Fibroblast of skin of left biceps (primary cell): ENCODE data around the gene POLN.

Source experiments
- DNase-seq, 2 experiments: peaks; one replicate each; pipeline ENCODE4 v3.0.0-alpha.2; 2013; ENCODE audit warnings: low read depth in 2 of 2

The POLN gene

GRCh38 chr4:2116687-2117400, 125.1 kb downstream of the POLN start:
- DNase-seq: no peak

DNA sequence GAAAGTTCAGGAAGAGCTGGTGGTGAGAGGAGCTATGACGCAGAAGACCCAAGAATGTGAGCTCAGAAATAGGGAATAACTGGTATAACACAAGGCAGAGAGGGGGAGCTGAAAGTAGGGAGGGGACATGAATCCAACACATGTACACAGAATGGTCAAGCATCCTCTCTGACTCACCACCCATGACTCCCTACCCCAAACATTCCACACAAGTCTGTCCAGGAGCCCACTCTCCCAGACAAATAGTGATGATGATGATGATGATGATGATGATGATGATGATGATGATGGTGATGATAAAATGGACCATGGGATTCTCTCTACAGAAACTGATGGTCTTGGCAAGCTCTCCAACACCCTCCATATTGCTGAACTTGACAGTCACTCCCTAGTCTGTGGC, 136.4 kb downstream of the POLN start:
- no peak for DNase-seq

- DNase-seq: no peak
Measured at GRCh38 chr4:2104556-2105345, 137.2 kb downstream of the POLN start.

DNA sequence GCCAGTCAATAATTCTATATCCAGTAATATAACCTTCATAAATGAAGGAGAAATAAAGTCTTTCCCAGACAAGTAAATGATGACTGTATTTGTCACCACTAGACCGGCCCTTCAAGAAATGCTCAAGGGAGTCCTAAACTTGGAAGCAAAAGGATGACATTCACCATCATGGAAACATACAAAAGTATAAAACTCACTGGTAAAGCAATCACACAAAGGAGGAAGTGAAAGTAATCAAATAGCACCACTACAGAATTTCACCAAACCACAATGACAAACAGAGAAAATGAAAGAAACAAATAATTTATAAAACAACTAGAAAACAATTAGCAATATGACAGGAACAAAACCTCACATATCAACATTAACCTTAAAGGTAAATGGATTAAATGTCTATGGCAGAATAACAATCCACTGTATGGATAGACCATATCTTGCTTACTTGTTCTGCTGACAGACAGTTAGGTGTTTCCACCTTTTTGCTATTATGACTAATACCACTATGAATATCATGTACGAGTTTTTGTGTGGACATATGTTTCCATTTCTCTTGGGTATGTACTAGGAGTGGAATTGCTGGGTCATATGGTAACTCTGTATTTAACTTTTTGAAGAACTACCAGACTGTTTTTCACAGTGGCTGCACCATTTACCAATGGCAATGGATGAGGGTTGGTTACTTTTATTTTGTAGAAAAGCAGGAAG, 137.9 kb downstream of the POLN start:
- DNase-seq: no peak

- DNase-seq: no peak
Measured at GRCh38 chr4:2103127-2103842, 138.6 kb downstream of the POLN start.

GRCh38 chr4:2102045-2102883, 139.7 kb downstream of the POLN start:
- no peak for DNase-seq

DNA sequence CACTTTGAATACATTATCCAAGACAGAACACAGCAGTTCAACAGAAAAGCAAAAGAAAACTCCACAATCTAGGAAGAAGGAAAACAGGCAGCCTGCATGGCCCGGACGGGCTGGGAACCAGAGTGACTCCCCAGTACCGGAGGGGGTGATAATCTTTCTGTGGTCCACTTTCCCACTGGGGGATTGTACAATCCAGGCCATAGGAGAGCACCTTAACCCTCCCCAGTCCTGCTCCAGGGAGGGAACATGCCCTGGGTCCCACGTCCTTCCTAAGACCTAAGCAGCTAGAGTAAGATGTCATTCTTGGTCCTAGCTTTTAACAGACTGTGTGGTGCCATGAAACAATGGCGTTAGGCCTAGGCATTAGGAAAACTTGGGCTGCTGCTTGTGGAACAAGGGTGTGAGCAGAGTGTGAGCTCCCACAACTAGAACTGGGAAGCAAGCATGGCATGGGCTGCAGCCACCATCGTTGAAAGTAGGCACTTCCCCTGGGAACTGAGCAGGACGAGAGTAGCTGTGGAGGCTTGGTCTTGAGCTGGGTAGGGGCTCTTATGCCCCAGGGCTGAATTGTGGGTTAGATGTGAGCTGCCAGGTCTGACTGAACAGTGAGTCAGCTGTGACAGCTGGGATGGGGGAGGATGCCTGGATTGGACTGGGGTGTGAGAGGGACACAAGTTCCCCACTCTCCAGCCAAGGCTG, 140.4 kb downstream of the POLN start:
- DNase-seq: no peak

- no peak for DNase-seq
Measured at GRCh38 chr4:2096073-2096609, 145.8 kb downstream of the POLN start.

- no peak for DNase-seq
Measured at GRCh38 chr4:2095236-2096072, 146.5 kb downstream of the POLN start.

DNA sequence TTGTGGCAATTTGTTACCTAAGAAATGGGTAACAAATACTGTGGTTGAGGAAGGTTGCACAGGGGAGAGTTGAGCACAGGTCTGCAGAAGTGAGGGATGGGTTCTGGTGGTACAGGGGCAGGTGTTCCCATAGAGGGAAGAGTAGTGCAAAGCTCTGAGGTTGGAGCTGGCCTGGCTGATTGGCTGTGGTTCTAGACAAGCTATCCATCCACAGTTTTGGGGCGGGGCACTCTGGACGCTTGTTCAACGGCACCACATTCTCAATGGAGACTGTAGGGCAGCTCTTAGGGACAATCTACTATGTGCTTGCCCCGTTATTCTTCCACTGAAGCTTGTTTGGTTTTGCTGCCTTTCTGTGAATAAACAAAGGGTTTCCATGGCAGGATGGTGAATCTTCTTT, 147.4 kb downstream of the POLN start:
- DNase-seq: no peak

- no peak for DNase-seq
Measured at GRCh38 chr4:2093265-2093664, 148.7 kb downstream of the POLN start.

- no peak for DNase-seq
Measured at GRCh38 chr4:2092669-2093053, 149.3 kb downstream of the POLN start.

DNA sequence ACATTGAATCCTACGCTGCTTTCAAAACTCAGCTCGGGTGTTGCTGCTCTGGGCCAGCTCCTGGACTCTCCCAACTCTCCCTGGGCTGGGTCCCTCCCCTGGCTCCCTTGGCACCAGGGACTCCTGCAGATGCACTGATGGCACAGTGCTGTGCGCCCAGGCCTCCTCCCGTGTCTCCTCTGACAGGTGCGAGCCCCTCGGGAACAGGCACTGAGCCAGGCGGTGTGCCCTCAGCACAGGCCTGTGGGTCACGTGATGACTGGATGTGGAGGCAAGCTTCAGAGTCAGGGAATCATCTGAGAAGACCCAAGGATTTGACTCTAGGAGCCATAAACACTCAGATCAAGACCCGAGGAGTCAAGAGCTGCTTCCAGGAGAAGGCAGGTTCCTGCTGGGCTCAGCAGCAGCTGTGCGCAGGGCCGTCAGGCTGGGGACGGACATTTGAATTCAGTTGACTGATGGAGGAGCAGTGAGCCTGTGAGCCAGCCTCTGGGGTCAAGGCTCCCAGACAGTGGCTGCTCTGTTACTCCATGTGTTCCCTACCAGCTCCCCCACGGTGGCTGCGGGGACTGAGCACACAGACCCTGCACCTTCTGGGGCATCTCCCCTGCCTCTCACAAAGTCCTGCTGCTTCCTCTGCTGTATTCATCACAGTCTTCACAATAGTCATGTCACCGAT, 149.8 kb downstream of the POLN start:
- no peak for DNase-seq

DNA sequence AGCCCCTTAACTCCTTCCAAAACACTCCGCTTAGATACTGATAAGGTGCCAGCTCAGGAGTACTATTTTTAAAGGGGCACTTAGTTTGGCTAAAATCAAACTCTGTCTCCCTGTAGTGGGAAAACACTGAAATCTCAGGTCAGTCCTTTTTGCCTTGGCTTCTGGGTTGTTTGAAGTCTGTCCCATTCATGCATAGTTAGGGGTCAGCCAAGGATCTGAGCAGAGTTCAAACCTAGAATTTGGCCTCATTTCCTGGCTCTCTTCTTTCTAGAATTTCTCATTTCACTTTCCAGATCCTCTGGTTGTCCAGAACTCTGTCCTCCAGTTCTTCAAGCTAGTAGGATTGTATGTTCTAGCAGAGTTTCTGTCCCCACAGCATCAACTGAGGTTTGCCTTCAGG, 151.3 kb downstream of the POLN start:
- DNase-seq: no peak

DNA sequence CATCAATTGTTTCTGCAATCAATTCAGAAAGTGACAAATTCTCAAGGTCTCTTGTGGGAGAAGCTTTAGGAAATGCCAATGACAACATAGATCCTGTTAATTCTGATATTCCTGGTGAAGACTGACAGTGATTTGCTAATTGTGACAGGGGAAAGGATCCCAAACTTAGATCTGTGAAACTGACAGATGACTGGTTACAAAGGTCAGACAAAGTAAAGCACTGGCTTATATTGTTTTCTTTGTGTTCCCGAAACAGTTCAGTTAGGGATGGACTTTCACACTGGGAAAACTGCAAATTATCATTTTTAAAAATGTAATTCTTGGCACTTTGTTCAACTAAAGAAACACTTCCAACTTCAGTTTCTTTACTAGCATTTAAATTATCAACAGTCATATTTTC, 152.7 kb downstream of the POLN start:
- DNase-seq: no peak

GRCh38 chr4:2087170-2087569, 154.8 kb downstream of the POLN start:
- no peak for DNase-seq

DNA sequence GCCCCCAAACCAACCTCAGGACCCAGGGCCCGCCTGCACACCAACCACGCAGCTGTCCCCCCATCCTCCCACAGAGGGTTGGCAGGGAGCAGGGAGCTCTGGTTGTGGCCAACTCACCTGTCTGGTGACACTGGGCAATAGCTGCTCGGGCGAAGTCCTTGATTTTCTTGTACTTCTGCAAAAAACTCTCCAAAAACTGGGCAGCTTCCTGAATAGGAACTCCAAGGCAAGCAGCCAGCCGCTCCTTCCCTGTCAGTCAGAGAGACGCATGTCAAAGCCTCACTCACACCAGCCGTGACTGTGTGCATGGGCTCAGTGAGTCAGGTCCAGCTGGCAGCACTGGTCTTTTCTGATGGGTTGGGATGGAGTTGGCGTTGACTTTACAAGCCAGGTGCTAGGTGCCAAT, 156.4 kb downstream of the POLN start:
- DNase-seq: no peak

GRCh38 chr4:2084316-2084715, 157.6 kb downstream of the POLN start:
- DNase-seq: no peak

DNA sequence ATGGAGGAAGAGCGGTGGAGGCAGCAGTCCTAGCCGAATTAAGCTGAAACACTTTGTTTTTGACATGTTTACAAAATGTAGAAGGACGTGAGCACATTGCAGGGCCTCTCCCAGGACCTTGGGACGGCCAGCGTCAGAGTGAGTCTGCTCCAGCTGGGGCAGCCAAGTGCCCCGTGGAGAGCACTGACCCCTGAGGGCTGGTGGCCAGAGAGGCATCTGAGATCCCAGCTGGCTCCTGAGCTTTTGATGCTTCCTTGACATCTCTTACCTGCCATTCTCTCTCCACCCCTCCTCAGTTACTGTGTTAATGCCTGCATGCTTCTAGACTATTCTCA, 158.1 kb downstream of the POLN start:
- no peak for DNase-seq
